K562 (cell line): ENCODE data around the gene MFSD6. TPM values are rescaled to one million over a fixed set of nuclear protein-coding genes. Genes with fewer than 3 reads are reported as not detected.

ENCODE experiments used
- ATAC-seq: fragments of 200-7000 bp; cut with Tn5 transposase; 3 replicates; pipeline ENCODE4 v1.9.1; 2020; ENCODE audit warnings: moderate library complexity
- BruUV-seq: library from RNA; stranded (reverse); fragments of 400-500 nt; replicated peaks from 2 replicates; lab custom pipeline; 2021; lab: Mats Ljungman, UMichigan
- CTCF ChIA-PET: fragments of 300-600 bp; formaldehyde crosslinking; extraction: SDS; loops from one replicate; lab custom pipeline; 2021; ENCODE audit warnings: low intra/inter-chr PET ratio; lab: Yijun Ruan, JAX
- POLR2A ChIA-PET: fragments of 300-600, 350-650 bp; sonication (Branson Sonifier 250); formaldehyde crosslinking; extraction: SDS; loops from one replicate; lab custom pipeline; 2021; ENCODE audit warnings: antibody characterized with exemption, inconsistent platforms; lab: Yijun Ruan, JAX
- DNase-seq, 4 experiments: peaks; one replicate each; pipeline versions ENCODE4 v3.0.0 to v3.0.0-alpha.2; 2011 to 2018; ENCODE audit warnings: low spot score in 3 of 4, mixed read lengths in 3 of 4; ENCODE audit errors: extremely low read depth in 1 of 4
- FAIRE-seq: peaks from 2 replicates; lab custom pipeline; 2011; peaks lifted over from hg19 to GRCh38; lab: Jason Lieb, UNC
- H2AFZ ChIP-seq: 2 replicates; pipeline ENCODE4 v1.6.0; 2011; ENCODE audit warnings: low read depth, low read length, control low read depth, inconsistent platforms
- H3K27ac ChIP-seq: fragments of 200-600 bp; 3 replicates; pipeline ENCODE4 v1.8.0; 2011; ENCODE audit warnings: low read depth, mild to moderate bottlenecking, control low read depth, inconsistent platforms, low read length, moderate library complexity, mixed read lengths; ENCODE audit errors: extremely low read depth
- H3K27me3 ChIP-seq, 2 experiments: fragments of 300-600 bp in 1 of 2; 2 replicates in 1 of 2; 3 replicates in 1 of 2; pipeline versions ENCODE4 v1.6.0 to v1.8.0; 2011; ENCODE audit warnings: inconsistent platforms in 2 of 2, low read length in 2 of 2, mild to moderate bottlenecking in 1 of 2, mixed read lengths in 1 of 2, moderate library complexity in 1 of 2; ENCODE audit not compliant: control insufficient read depth in 2 of 2, insufficient read depth in 2 of 2
- H3K36me3 ChIP-seq: fragments of 300-600 bp; 3 replicates; pipeline ENCODE4 v1.8.0; 2011; ENCODE audit warnings: mild to moderate bottlenecking, low read length, inconsistent platforms; ENCODE audit not compliant: control insufficient read depth, insufficient read depth
- H3K4me1 ChIP-seq, 2 experiments: fragments of 200-600 bp in 1 of 2; replicated peaks in 1 of 2; 2 replicates in 1 of 2; 3 replicates in 1 of 2; pipeline versions ENCODE4 v1.5.1 to v1.8.0; 2011; ENCODE audit warnings: inconsistent platforms in 2 of 2, low read length in 2 of 2, mild to moderate bottlenecking in 1 of 2, mixed read lengths in 1 of 2, moderate library complexity in 1 of 2; ENCODE audit not compliant: control insufficient read depth in 2 of 2, insufficient read depth in 2 of 2
- H3K4me2 ChIP-seq: 2 replicates; pipeline ENCODE4 v1.6.1; 2011; ENCODE audit warnings: low read length, control low read depth, inconsistent platforms, mixed read lengths; ENCODE audit not compliant: insufficient read depth
- H3K4me3 ChIP-seq: fragments of 200-600 bp; sonication (generic), shearing (Covaris generic); 2 replicates; pipeline ENCODE4 v1.5.1; 2016; ENCODE audit warnings: control low read depth, inconsistent platforms
- H3K79me2 ChIP-seq: fragments of 200-600 bp; 3 replicates; pipeline ENCODE4 v1.8.0; 2011; ENCODE audit warnings: low read length, inconsistent platforms; ENCODE audit not compliant: control insufficient read depth, insufficient read depth
- H3K9ac ChIP-seq, 2 experiments: 2 replicates each; pipeline versions ENCODE4 v1.6.0 to v1.6.1; 2011; ENCODE audit warnings: low read depth in 2 of 2, low read length in 2 of 2, control low read depth in 1 of 2, inconsistent platforms in 1 of 2, mild to moderate bottlenecking in 1 of 2, mixed read lengths in 1 of 2; ENCODE audit not compliant: insufficient read depth in 1 of 2
- H3K9me1 ChIP-seq: one replicate; pipeline ENCODE4 v1.6.0; 2011; ENCODE audit warnings: inconsistent platforms, mild to moderate bottlenecking, low read length, moderate library complexity; ENCODE audit not compliant: control insufficient read depth, insufficient read depth
- H3K9me3 ChIP-seq: replicated peaks from 2 replicates; pipeline ENCODE4 v1.5.1; 2011; ENCODE audit warnings: low read depth, low read length, inconsistent platforms; ENCODE audit not compliant: control insufficient read depth, insufficient read depth
- H4K20me1 ChIP-seq: replicated peaks from 2 replicates; pipeline ENCODE4 v1.6.1; 2011; ENCODE audit warnings: low read length, inconsistent platforms, mixed read lengths; ENCODE audit not compliant: control insufficient read depth, insufficient read depth
- ARHGAP35 ChIP-seq: fragments of 450-650 bp; IDR thresholded peaks from 2 replicates; pipeline ENCODE4 v1.6.1; 2018; ENCODE audit not compliant: partially characterized antibody
- BCOR ChIP-seq: fragments of 450-650 bp; IDR thresholded peaks from 2 replicates; pipeline ENCODE4 v1.6.1; 2016
- BHLHE40 ChIP-seq: IDR thresholded peaks from 2 replicates; pipeline ENCODE4 v1.6.1; 2011; ENCODE audit warnings: low read length, improper control_type of control experiment
- HDAC2 ChIP-seq: fragments of 450-650 bp; IDR thresholded peaks from 2 replicates; pipeline ENCODE4 v1.6.1; 2016; ENCODE audit warnings: mild to moderate bottlenecking
- KHSRP ChIP-seq: fragments of 450-650 bp; IDR thresholded peaks from 2 replicates; pipeline ENCODE4 v1.6.1; 2017
- NR2C1 ChIP-seq, 2 experiments: fragments of 450-650 bp; IDR thresholded peaks; 2 replicates each; pipeline ENCODE4 v1.6.1; 2017; ENCODE audit warnings: mild to moderate bottlenecking in 2 of 2, antibody characterized with exemption in 1 of 2, inconsistent platforms in 1 of 2, missing compliant biosample characterization in 1 of 2, missing genetic modification characterization in 1 of 2
- NR2C2 ChIP-seq, 2 experiments: fragments of 200-800 bp in 1 of 2; sonication (Bioruptor generic) in 1 of 2; sonication (generic) in 1 of 2; formaldehyde crosslinking in 1 of 2; IDR thresholded peaks; 2 replicates each; pipeline versions ENCODE4 v1.6.1 to v1.8.0; 2016 to 2022; ENCODE audit warnings: mild to moderate bottlenecking in 1 of 2, missing compliant biosample characterization in 1 of 2, missing genetic modification characterization in 1 of 2, missing genetic modification reagents in 1 of 2
- SMAD4 ChIP-seq: fragments of 250-450 bp; sonication (Bioruptor Pico); conservative IDR thresholded peaks from 2 replicates; pipeline ENCODE4 v1.8.0; 2021; ENCODE audit warnings: inconsistent platforms, mild to moderate bottlenecking, moderate library complexity
- TSHZ1 ChIP-seq: fragments of 250-450 bp; sonication (Bioruptor Pico); IDR thresholded peaks from 2 replicates; pipeline ENCODE4 v1.4.0; 2020; ENCODE audit warnings: mild to moderate bottlenecking, moderate library complexity
- XRCC4 ChIP-seq: IDR thresholded peaks from one replicate; pipeline ENCODE4 v1.6.1; 2011; ENCODE audit not compliant: insufficient read depth, insufficient read length; ENCODE audit errors: extremely low read depth
- XRCC5 ChIP-seq: fragments of 200-400 bp; formaldehyde crosslinking; IDR thresholded peaks from 2 replicates; pipeline ENCODE4 v1.6.1; 2017; ENCODE audit warnings: low read depth, mild to moderate bottlenecking, low read length
- ZFP36 ChIP-seq: fragments of 150-350 bp; IDR thresholded peaks from 2 replicates; pipeline ENCODE4 v1.6.1; 2018; ENCODE audit warnings: low read length, low read depth; ENCODE audit not compliant: partially characterized antibody
- ZNF24 ChIP-seq: fragments of 450-650 bp; IDR thresholded peaks from 2 replicates; pipeline ENCODE4 v1.6.1; 2016
- ZNF639 ChIP-seq, 2 experiments: fragments of 200-800 bp in 1 of 2; sonication (Bioruptor generic) in 1 of 2; sonication (generic) in 1 of 2; formaldehyde crosslinking in 1 of 2; IDR thresholded peaks in 1 of 2; conservative IDR thresholded peaks in 1 of 2; 2 replicates each; pipeline versions ENCODE4 v1.5.0 to v1.6.1; 2016 to 2020; ENCODE audit warnings: missing compliant biosample characterization in 1 of 2, missing genetic modification characterization in 1 of 2, missing genetic modification reagents in 1 of 2
- WGBS: fragments of 100-300 bp; shearing (Covaris generic); methylation state at CpG from one replicate; pipeline ENCODE4 v1.1.6; 2016; ENCODE audit warnings: low coverage, mixed read lengths; ENCODE audit not compliant: insufficient coverage; ENCODE audit errors: missing lambda C conversion rate; 5-methylcytosine and 5-hydroxymethylcytosine counted together
- in situ Hi-C: fragments of 300-500 bp; cut with MboI; formaldehyde crosslinking; loops from 4 replicates; pipeline ENCODE4 v1.15.0; 2018; ENCODE audit warnings: inconsistent platforms, mixed read lengths
- intact Hi-C: fragments of 100-400 bp; cut with micrococcal nuclease; formaldehyde crosslinking; loops from 2 replicates; pipeline ENCODE4 v1.14.2; 2022
- polyA plus RNA-seq, 8 experiments: library from polyadenylated mRNA; depleted of rRNA in 4 of 8; stranded (reverse) in 5 of 8; unstranded in 3 of 8; fragments of >200 nt; fragmentation: Nextera tagmentation in 2 of 8; fragmentation: Illumina TruSeq in 1 of 8; extraction: Ambion mirVana in 2 of 8; extraction: Trizol in 1 of 8; gene quantifications; 2 replicates each; pipeline versions ENCODE4 v1.2.1 to v1.2.3, GENCODE V29; 2011 to 2014; ENCODE audit warnings: inconsistent platforms in 1 of 8, missing spikeins in 1 of 8
- total RNA-seq, 7 experiments: library from RNA; depleted of rRNA in 6 of 7; stranded (reverse); fragments of >200 nt in 6 of 7; fragmentation: Illumina TruSeq in 2 of 7; extraction: Trizol in 2 of 7; gene quantifications; 2 replicates each; pipeline versions ENCODE4 v1.2.1 to v1.2.3, GENCODE V29; 2011 to 2021; ENCODE audit warnings: low replicate concordance in 1 of 7

The MFSD6 gene
- total and polyA plus RNA-seq, 9 of the 15 experiments (the other 6 are each of a cell fraction or from before 2014, with no cell fraction given), result 1.1 to 7.9 (median 4.4) TPM

- TF ChIP-seq HDAC2, result 0 out of 2 replicates have a peak, but pooled peaks have one; percentile 40
- TF ChIP-seq BCOR, result peak; percentile 82
- TF ChIP-seq ZFP36, result peak; percentile 79
- TF ChIP-seq, all 486 proteins: peak for 9
Measured at GRCh38 chr2:190533968-190534309, 125.8 kb downstream of the MFSD6 start (continued).

GRCh38 chr2:190534310-190535120 is 126.4 kb downstream of the MFSD6 start, which contains the start of gene NEMP2:
Gene NEMP2, minus strand, starts transcription at chr2:190534722. Its CDS starts 67 bp downstream, at chr2:190534655.
- Histone ChIP-seq H3K9ac (peak within 1 kb of the TSS; percentile 87 to 95), H3K79me2 (peaks cover 30% of the 10 kb centered on the region), H3K9me3 (peaks cover 11% of the 10 kb centered on the region), H3K4me2 (peak within 1 kb of the TSS; percentile 90), H3K27ac (peak within 1 kb of the TSS; percentile 95), H3K36me3 (peaks cover 7% of the 10 kb centered on the region; the same call in 2 of the 3 replicates), H3K27me3 (no peaks in the 10 kb centered on the region), H3K4me3 (peak within 1 kb of the TSS; percentile 67), H4K20me1 (no peaks in the 10 kb centered on the region), H3K4me1 (peaks cover 10 to 35% of the 10 kb centered on the region in 2 experiments; a peak in 4 of 5 replicates), H3K9me1 (no peaks in the 10 kb centered on the region), H2AFZ (peak within 1 kb of the TSS; percentile 97)
- CTCF ChIA-PET, result no interaction called here
- POLR2A ChIA-PET, result interaction anchor here (0.6 to 1.2 kb wide), 4 partner anchors 64 to 162 kb away, joined by 3 to 4 read pairs (median 4); no protein-coding TSS in a partner anchor
- intact Hi-C loops, result loop anchor here (2.0 to 10.0 kb wide), 5 partner anchors 38 to 270 kb away; partner anchors contain the start of gene NAB1
- ATAC-seq (peak; percentile 90), FAIRE-seq (peak; percentile 72), DNase-seq (peak; percentile 82 to 87 (median 82))
- 0% methylated on average over 38 of the region's 92 CpGs for WGBS
- no TSS peak for BruUV-seq
- in situ Hi-C loops, result no loop called here
- TF ChIP-seq TSHZ1 (CRISPR knock-in tag) (no peak), XRCC5 (0 out of 2 replicates have a peak, but pooled peaks have one; percentile 18), NR2C1 (IDR thresholded peaks at IDR 0.05) (peak; percentile 53), NR2C1 (tag; IDR thresholded peaks at IDR 0.05) (peak; percentile 68; the same call in 1 of the 2 replicates), SMAD4 (CRISPR knock-in tag) (peak; percentile 83), ZNF639 (CRISPR knock-in tag; conservative IDR thresholded peaks at IDR 0.05 in 1 of 2, IDR thresholded peaks at IDR 0.05 in 1 of 2) (peak in 1 of 2 experiments; percentile 95; a peak in 2 of 4 replicates), BHLHE40 (peak; percentile 77), ZNF24 (0 out of 2 replicates have a peak, but pooled peaks have one; percentile 32), KHSRP (no peak), NR2C2 (CRISPR knock-in tag; IDR thresholded peaks at IDR 0.05) (no peak; the same call in 1 of the 2 replicates), NR2C2 (tag; IDR thresholded peaks at IDR 0.05) (peak; percentile 89), ARHGAP35 (no peak), XRCC4 (no peak)
